GM12878 (cell line): ENCODE results near the gene NES.

Experiments used
- BACH1 ChIP-seq: fragments of 450-650 bp; IDR thresholded peaks from 2 replicates; pipeline ENCODE4 v1.6.1; 2017; ENCODE audit warnings: mild to moderate bottlenecking, borderline replicate concordance
- CREB1 ChIP-seq: IDR thresholded peaks from 2 replicates; pipeline ENCODE4 v1.6.1; 2012; ENCODE audit warnings: low read depth, mild to moderate bottlenecking, inconsistent platforms
- CTCF ChIP-seq, 3 experiments: IDR thresholded peaks in 2 of 3; conservative IDR thresholded peaks in 1 of 3; 2 replicates each; pipeline ENCODE4 v1.5.1; 2011; ENCODE audit warnings: low read depth in 3 of 3, low read length in 3 of 3, mild to moderate bottlenecking in 3 of 3, control low read depth in 2 of 3, moderate library complexity in 2 of 3, inconsistent platforms in 1 of 3, mixed read lengths in 1 of 3; ENCODE audit not compliant: control insufficient read depth in 2 of 3, insufficient read depth in 1 of 3; ENCODE audit errors: extremely low read depth in 1 of 3
- ELK1 ChIP-seq: IDR thresholded peaks from 2 replicates; pipeline ENCODE4 v1.6.1; 2012; ENCODE audit warnings: low read depth, low read length, improper control_type of control experiment
- NKRF ChIP-seq: fragments of 450-650 bp; conservative IDR thresholded peaks from 2 replicates; pipeline ENCODE4 v1.6.1; 2017; ENCODE audit warnings: mild to moderate bottlenecking, moderate library complexity
- NR2C2 ChIP-seq: IDR thresholded peaks from 2 replicates; pipeline ENCODE4 v1.6.1; 2011; ENCODE audit warnings: borderline replicate concordance, low read depth; ENCODE audit not compliant: control insufficient read depth, insufficient read length
- POLR2AphosphoS2 ChIP-seq: IDR thresholded peaks from 2 replicates; pipeline ENCODE4 v1.6.1; 2011; ENCODE audit warnings: low read depth, mild to moderate bottlenecking, low read length, improper control_type of control experiment, moderate library complexity
- REST ChIP-seq: IDR thresholded peaks from 2 replicates; pipeline ENCODE4 v1.6.1; 2012; ENCODE audit warnings: mild to moderate bottlenecking, low read depth, low read length
- TAF1 ChIP-seq: IDR thresholded peaks from 2 replicates; pipeline ENCODE4 v1.6.1; 2011; ENCODE audit warnings: mild to moderate bottlenecking, low read depth, low read length, borderline replicate concordance
- USF2 ChIP-seq: IDR thresholded peaks from 2 replicates; pipeline ENCODE4 v1.6.1; 2011; ENCODE audit warnings: low read depth, low read length, improper control_type of control experiment, borderline replicate concordance

GRCh38 chr1:156639601-156640101 lies 37.6 kb downstream of the NES start:
- TF ChIP-seq NKRF: no peak
- no peak for TF ChIP-seq CTCF (IDR thresholded peaks at IDR 0.05 in 2 of 3, conservative IDR thresholded peaks at IDR 0.05 in 1 of 3; ENCODE audit: control insufficient read depth in 2 of 3, extremely low read depth in 1 of 3, insufficient read depth in 1 of 3, low read depth in 3 of 3, low read length in 3 of 3)
- no peak for TF ChIP-seq NR2C2
- TF ChIP-seq REST: no peak
- no peak for TF ChIP-seq ELK1
- no peak for TF ChIP-seq USF2
- TF ChIP-seq BACH1: no peak
- TF ChIP-seq CREB1: no peak
- TF ChIP-seq TAF1: no peak
- TF ChIP-seq POLR2AphosphoS2: no peak
